Endothelial cell of umbilical vein (primary cell): Measurements from ENCODE around the gene TMEM209. TPM values are rescaled to one million over a fixed set of nuclear protein-coding genes. Genes with fewer than 3 reads are reported as not detected.

Experiments
- BruUV-seq: library from RNA; stranded (reverse); fragments of 400-500 nt; replicated peaks from 2 replicates; lab custom pipeline; 2021; lab: Mats Ljungman, UMichigan
- CTCF ChIA-PET: fragments of 300-600, 350-600 bp; sonication (Branson Sonifier 250); formaldehyde crosslinking; loops from one replicate; lab custom pipeline; 2021; ENCODE audit warnings: antibody characterized with exemption, inconsistent platforms; lab: Charles Lee
- POLR2A ChIA-PET: fragments of 300-600, 350-600 bp; sonication (Branson Sonifier 250); formaldehyde crosslinking; loops from one replicate; lab custom pipeline; 2021; ENCODE audit warnings: antibody characterized with exemption, inconsistent platforms; lab: Charles Lee
- DNase-seq: peaks from one replicate; pipeline ENCODE4 v3.0.0-alpha.2; 2011; ENCODE audit warnings: low read depth, low spot score
- FAIRE-seq: peaks from 2 replicates; lab custom pipeline; 2011; peaks lifted over from hg19 to GRCh38; lab: Jason Lieb, UNC
- H2AFZ ChIP-seq: 2 replicates; pipeline ENCODE4 v1.6.0; 2012; ENCODE audit warnings: low read depth, low read length, control low read depth, inconsistent platforms
- H3K27ac ChIP-seq: 2 replicates; pipeline ENCODE4 v1.5.1; 2011; ENCODE audit warnings: low read depth, mild to moderate bottlenecking, control low read depth, low read length, moderate library complexity; ENCODE audit not compliant: insufficient read depth
- H3K27me3 ChIP-seq, 2 experiments: 2 replicates each; pipeline versions ENCODE4 v1.6.0 to v1.6.1; 2011; ENCODE audit warnings: low read length in 2 of 2, mixed read lengths in 1 of 2; ENCODE audit not compliant: control insufficient read depth in 2 of 2, insufficient read depth in 2 of 2
- H3K36me3 ChIP-seq, 2 experiments: 2 replicates in 1 of 2; 3 replicates in 1 of 2; pipeline ENCODE4 v1.5.1; 2011; ENCODE audit warnings: low read length in 2 of 2, mild to moderate bottlenecking in 1 of 2, moderate library complexity in 1 of 2; ENCODE audit not compliant: control insufficient read depth in 2 of 2, insufficient read depth in 2 of 2; ENCODE audit errors: extremely low read depth in 1 of 2
- H3K4me1 ChIP-seq: 3 replicates; pipeline ENCODE4 v1.5.1; 2011; ENCODE audit warnings: mild to moderate bottlenecking, low read length; ENCODE audit not compliant: control insufficient read depth, insufficient read depth; ENCODE audit errors: extremely low read depth
- H3K4me2 ChIP-seq: 2 replicates; pipeline ENCODE4 v1.6.1; 2011; ENCODE audit warnings: low read length, control low read depth, mixed read lengths; ENCODE audit not compliant: insufficient read depth
- H3K4me3 ChIP-seq, 3 experiments: fragments of 200-600 bp in 1 of 3; sonication (generic), shearing (Covaris generic) in 1 of 3; replicated peaks in 1 of 3; 2 replicates each; pipeline ENCODE4 v1.5.1; 2011 to 2016; ENCODE audit warnings: control low read depth in 3 of 3, low read length in 3 of 3, mild to moderate bottlenecking in 2 of 3, inconsistent platforms in 1 of 3, low read depth in 1 of 3, moderate library complexity in 1 of 3; ENCODE audit not compliant: insufficient read depth in 1 of 3
- H3K79me2 ChIP-seq: 2 replicates; pipeline ENCODE4 v1.6.0; 2012; ENCODE audit warnings: low read length, inconsistent platforms; ENCODE audit not compliant: control insufficient read depth, insufficient read depth
- H3K9ac ChIP-seq: replicated peaks from 2 replicates; pipeline ENCODE3; 2011; ENCODE audit warnings: low read length, control low read depth; ENCODE audit not compliant: insufficient read depth; ENCODE audit errors: extremely low read depth
- H3K9me1 ChIP-seq: replicated peaks from 3 replicates; pipeline ENCODE4 v1.6.0; 2011; ENCODE audit warnings: mild to moderate bottlenecking, low read length; ENCODE audit not compliant: control insufficient read depth, insufficient read depth; ENCODE audit errors: extremely low read depth
- H3K9me3 ChIP-seq: replicated peaks from 2 replicates; pipeline ENCODE4 v1.5.1; 2012; ENCODE audit warnings: low read length, inconsistent platforms; ENCODE audit not compliant: control insufficient read depth, insufficient read depth
- H4K20me1 ChIP-seq: replicated peaks from 2 replicates; pipeline ENCODE3; 2011; ENCODE audit warnings: mild to moderate bottlenecking, low read length; ENCODE audit not compliant: control insufficient read depth, insufficient read depth; ENCODE audit errors: extremely low read depth
- EZH2 ChIP-seq: IDR thresholded peaks from 2 replicates; pipeline ENCODE4 v1.6.1; 2012; ENCODE audit warnings: borderline replicate concordance, low read depth, mild to moderate bottlenecking, moderate library complexity, low read length, inconsistent platforms; ENCODE audit not compliant: severe bottlenecking
- FOS ChIP-seq: IDR thresholded peaks from 2 replicates; pipeline ENCODE4 v1.6.1; 2011; ENCODE audit warnings: mild to moderate bottlenecking, low read length, moderate library complexity, borderline replicate concordance; ENCODE audit not compliant: insufficient read depth
- GATA2 ChIP-seq: IDR thresholded peaks from 2 replicates; pipeline ENCODE4 v1.7.0; 2011; ENCODE audit warnings: low read depth, mild to moderate bottlenecking, moderate library complexity, mixed read lengths, low read length; ENCODE audit not compliant: insufficient read length, insufficient read depth
- JUN ChIP-seq: IDR thresholded peaks from 2 replicates; pipeline ENCODE4 v1.6.1; 2011; ENCODE audit warnings: borderline replicate concordance, low read depth; ENCODE audit not compliant: insufficient read length, insufficient read depth
- MYC ChIP-seq: IDR thresholded peaks from one replicate; pipeline ENCODE4 v1.6.1; 2011; ENCODE audit warnings: mild to moderate bottlenecking, low read depth, low read length
- POLR2A ChIP-seq: IDR thresholded peaks from 2 replicates; pipeline ENCODE4 v1.6.1; 2012; ENCODE audit warnings: low read depth, mild to moderate bottlenecking, control low read depth, low read length
- POLR2AphosphoS5 ChIP-seq: IDR thresholded peaks from 2 replicates; pipeline ENCODE4 v1.6.1; 2012; ENCODE audit warnings: low read depth, mild to moderate bottlenecking, control low read depth, low read length, moderate library complexity; ENCODE audit not compliant: insufficient read depth
- dilution Hi-C: fragments of 300-500 bp; cut with MboI; formaldehyde crosslinking; loops from one replicate; pipeline ENCODE4 v1.15.0; 2019; ENCODE audit warnings: low sequenced_read_pairs; ENCODE audit not compliant: extremely low pct_ligation_motif_present
- intact Hi-C: fragments of 100-400 bp; cut with micrococcal nuclease; formaldehyde crosslinking; loops from one replicate; pipeline ENCODE4 v1.10.0; 2022
- polyA plus RNA-seq, 4 experiments: library from polyadenylated mRNA; depleted of rRNA in 3 of 4; stranded (reverse) in 3 of 4; unstranded in 1 of 4; fragments of >200 nt; gene quantifications; 2 replicates each; pipeline versions ENCODE4 v1.2.1 to v1.2.3, GENCODE V29; 2011 to 2012; ENCODE audit warnings: missing spikeins in 1 of 4
- total RNA-seq: library from RNA; stranded (reverse); gene quantifications from 2 replicates; pipeline ENCODE4 v1.2.3, GENCODE V29; 2021
- TF ChIP-seq, protein P1 (sequence below): IDR thresholded peaks from 2 replicates; pipeline ENCODE4 v1.6.1; 2011; ENCODE audit not compliant: insufficient read depth, insufficient read length
- TF ChIP-seq, protein P2 (sequence below), 2 donors: IDR thresholded peaks; 1 replicate in 1 of 2; 2 replicates in 1 of 2; pipeline ENCODE4 v1.5.1; 2011; ENCODE audit warnings: low read length in 2 of 2, mild to moderate bottlenecking in 2 of 2, moderate library complexity in 2 of 2, control low read depth in 1 of 2, inconsistent platforms in 1 of 2, low read depth in 1 of 2; ENCODE audit not compliant: insufficient read depth in 1 of 2; ENCODE audit errors: extremely low read depth in 1 of 2

Gene TMEM209
- total and polyA plus RNA-seq, 2 donors (not counting 3 experiments of a cell fraction or from before 2014, with no cell fraction given): 13.0 to 16.6 TPM

DNA sequence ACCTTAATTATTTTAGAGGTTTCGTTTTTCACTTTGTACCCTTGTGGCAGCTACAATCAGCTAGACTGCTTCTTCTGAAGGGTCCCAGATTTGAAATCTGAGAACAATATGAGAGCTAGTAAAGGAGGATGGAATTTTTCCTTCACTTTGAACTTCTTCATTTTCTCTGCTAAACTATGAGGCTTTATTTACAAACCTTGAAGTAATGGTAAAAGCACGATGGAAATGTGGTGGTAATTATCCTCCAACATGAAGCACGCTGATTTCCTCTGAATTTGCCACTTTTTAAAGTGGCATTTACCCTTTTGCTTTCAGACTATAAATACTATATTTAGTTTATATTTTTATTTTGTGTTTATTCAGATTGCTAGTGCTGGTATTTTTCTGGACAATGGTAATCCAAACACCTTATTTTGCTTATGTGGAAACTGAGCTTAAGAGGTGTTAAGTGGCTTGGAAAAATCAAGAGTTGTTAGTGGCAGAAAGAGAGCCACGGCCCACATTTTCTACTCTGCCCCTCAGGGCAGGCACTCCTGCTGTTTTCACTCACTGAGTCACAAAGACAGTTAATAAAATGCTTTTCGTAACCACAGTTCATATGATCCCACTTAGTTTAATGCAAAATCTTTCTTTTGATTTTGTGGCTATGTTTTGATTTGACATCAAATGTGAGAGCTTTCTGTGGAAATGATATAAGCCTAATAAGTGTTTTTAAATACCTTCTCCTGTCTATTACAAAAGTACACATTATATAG, 5.2 kb upstream of the TMEM209 start:
- no peaks in the 10 kb centered on the region for H3K9me3 ChIP-seq
- H3K36me3 ChIP-seq: no peaks in the 10 kb centered on the region
- dilution Hi-C loops (no loop called here), intact Hi-C loops (no loop called here)
- DNase-seq (no peak), FAIRE-seq (no peak)
- no peak overlapping the region for H2AFZ ChIP-seq
- no peaks in the 10 kb centered on the region for H3K79me2 ChIP-seq
- H3K4me1 ChIP-seq: peaks cover 4% of the 10 kb centered on the region
- no peaks in the 10 kb centered on the region for H3K27me3 ChIP-seq
- TF ChIP-seq POLR2A (no peak), EZH2 (no peak), FOS (no peak), MYC (no peak), GATA2 (no peak), POLR2AphosphoS5 (no peak), JUN (no peak)
- TF ChIP-seq, protein P1, sequence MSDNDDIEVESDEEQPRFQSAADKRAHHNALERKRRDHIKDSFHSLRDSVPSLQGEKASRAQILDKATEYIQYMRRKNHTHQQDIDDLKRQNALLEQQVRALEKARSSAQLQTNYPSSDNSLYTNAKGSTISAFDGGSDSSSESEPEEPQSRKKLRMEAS: no peak
- TF ChIP-seq, protein P2, sequence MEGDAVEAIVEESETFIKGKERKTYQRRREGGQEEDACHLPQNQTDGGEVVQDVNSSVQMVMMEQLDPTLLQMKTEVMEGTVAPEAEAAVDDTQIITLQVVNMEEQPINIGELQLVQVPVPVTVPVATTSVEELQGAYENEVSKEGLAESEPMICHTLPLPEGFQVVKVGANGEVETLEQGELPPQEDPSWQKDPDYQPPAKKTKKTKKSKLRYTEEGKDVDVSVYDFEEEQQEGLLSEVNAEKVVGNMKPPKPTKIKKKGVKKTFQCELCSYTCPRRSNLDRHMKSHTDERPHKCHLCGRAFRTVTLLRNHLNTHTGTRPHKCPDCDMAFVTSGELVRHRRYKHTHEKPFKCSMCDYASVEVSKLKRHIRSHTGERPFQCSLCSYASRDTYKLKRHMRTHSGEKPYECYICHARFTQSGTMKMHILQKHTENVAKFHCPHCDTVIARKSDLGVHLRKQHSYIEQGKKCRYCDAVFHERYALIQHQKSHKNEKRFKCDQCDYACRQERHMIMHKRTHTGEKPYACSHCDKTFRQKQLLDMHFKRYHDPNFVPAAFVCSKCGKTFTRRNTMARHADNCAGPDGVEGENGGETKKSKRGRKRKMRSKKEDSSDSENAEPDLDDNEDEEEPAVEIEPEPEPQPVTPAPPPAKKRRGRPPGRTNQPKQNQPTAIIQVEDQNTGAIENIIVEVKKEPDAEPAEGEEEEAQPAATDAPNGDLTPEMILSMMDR (IDR thresholded peaks at IDR 0.05; ENCODE audit: extremely low read depth in 1 of 2, insufficient read depth in 1 of 2, low read depth in 1 of 2, low read length in 2 of 2): no peak
- no peak overlapping the region for H3K4me2 ChIP-seq
- no TSS peak for BruUV-seq
- no peak overlapping the region for H3K9ac ChIP-seq
- H3K4me3 ChIP-seq: no peak overlapping the region
- no peak overlapping the region for H3K27ac ChIP-seq
- CTCF ChIA-PET: interaction anchor here (1.1 to 1.3 kb wide), 3 partner anchors 20 to 548 kb away, joined by 3 read pairs; no protein-coding TSS in a partner anchor
- no peaks in the 10 kb centered on the region for H4K20me1 ChIP-seq
- POLR2A ChIA-PET: no interaction called here
- H3K9me1 ChIP-seq: no peaks in the 10 kb centered on the region
